Ovary (tissue), 9 donors: ENCODE measurements around the gene DNALI1. TPM values are rescaled to one million over a fixed set of nuclear protein-coding genes. Genes with fewer than 3 reads are reported as not detected.
A peak's percentile ranks its signal among the peaks of the same experiment; 100 is the strongest.
"Not testable (repeated sequence)": the region's sequence is repeated elsewhere in the genome, so short reads cannot be mapped to it uniquely, and the experiment has no call there.

Experiments used
- DNase-seq, 5 donors: peaks; one replicate each; pipeline ENCODE4 v3.0.0-alpha.2; 2019 to 2020
- H3K27ac ChIP-seq, 2 donors: fragments of 200-600 bp; one replicate each; pipeline versions ENCODE4 v1.5.1 to v1.8.0; 2019 to 2022
- H3K27me3 ChIP-seq: fragments of 200-600 bp; one replicate; pipeline ENCODE4 v1.8.0; 2022
- H3K36me3 ChIP-seq: fragments of 200-600 bp; sonication (generic); one replicate; pipeline ENCODE4 v1.5.1; 2019
- H3K4me1 ChIP-seq: one replicate; pipeline ENCODE4 v1.8.1; 2013; ENCODE audit warnings: mild to moderate bottlenecking, moderate library complexity; ENCODE audit not compliant: insufficient read depth
- H3K4me3 ChIP-seq: fragments of 200-600 bp; sonication (generic); one replicate; pipeline ENCODE4 v1.5.1; 2017
- H3K9me3 ChIP-seq, 2 donors: fragments of 200-600 bp in 1 of 2; sonication (generic) in 1 of 2; one replicate each; pipeline versions ENCODE4 v1.5.1 to v1.8.1; 2013 to 2019; ENCODE audit warnings: mild to moderate bottlenecking in 1 of 2, moderate library complexity in 1 of 2
- EP300 ChIP-seq: sonication (generic); formaldehyde crosslinking; IDR thresholded peaks from one replicate; pipeline ENCODE4 v1.6.1; 2017; ENCODE audit warnings: antibody characterized with exemption
- POLR2A ChIP-seq: fragments of 450-650 bp; IDR thresholded peaks from one replicate; pipeline ENCODE4 v1.6.1; 2017; ENCODE audit warnings: antibody characterized with exemption, mild to moderate bottlenecking, moderate library complexity
- WGBS, 3 donors: extraction: QIAGEN DNeasy Blood & Tissue Kit in 1 of 3; methylation state at CpG; one replicate each; pipeline versions ENCODE4 v1.1.5 to v1.1.7; 2013 to 2017; 5-methylcytosine and 5-hydroxymethylcytosine counted together
- intact Hi-C, 4 donors: fragments of 100-400 bp; cut with DNase I; formaldehyde crosslinking; loops; one replicate each; pipeline versions ENCODE4 v1.11.0 to v1.15.1; 2022 to 2023
- polyA plus RNA-seq, 2 donors: library from polyadenylated mRNA; stranded (reverse); fragments of 200-250 nt in 1 of 2; fragments of 350-450 nt in 1 of 2; fragmentation: Illumina TruSeq in 1 of 2; extraction: RNeasy Lipid Tissue Mini Kit (QIAGEN cat#74804) in 1 of 2; gene quantifications; one replicate each; pipeline ENCODE4 v1.2.3, GENCODE V29; 2013 to 2014
- total RNA-seq, 7 donors: library from RNA; depleted of rRNA in 2 of 7; stranded (reverse); fragments of >200 nt in 2 of 7; fragmentation: NEBNext Ultra II Directional in 3 of 7; extraction: Animal tissue kit (Norgen Biotek cat#: 25700) in 3 of 7; gene quantifications; one replicate each; pipeline versions ENCODE4 v1.1.0 to v1.2.4, GENCODE V29; 2016 to 2023
- TF ChIP-seq, protein P1 (sequence below), 3 donors: fragments of 450-650 bp in 2 of 3; fragments of 200-600 bp in 1 of 3; IDR thresholded peaks; one replicate each; pipeline versions ENCODE4 v1.5.1 to v1.8.0; 2016 to 2022; ENCODE audit warnings: antibody characterized with exemption in 3 of 3, mild to moderate bottlenecking in 1 of 3
- donor health status: DM: no; HTN: no; CAD: no; lungs with moderate emphysema.
- donor health status: DM: no; HTN: no; CAD: no.
- donor health status: Bipolar disorder and iron deficiency.
- donor health status: DM: yes; HTN: yes; CAD: no.
- donor health status: DM: no; HTN: no; CAD: no.
- donor health status: DM: yes; HTN: yes; CAD: no.

The DNALI1 gene
- total and polyA plus RNA-seq, 9 donors: 13.0 to 37.6 (median 17.8) TPM

DNA sequence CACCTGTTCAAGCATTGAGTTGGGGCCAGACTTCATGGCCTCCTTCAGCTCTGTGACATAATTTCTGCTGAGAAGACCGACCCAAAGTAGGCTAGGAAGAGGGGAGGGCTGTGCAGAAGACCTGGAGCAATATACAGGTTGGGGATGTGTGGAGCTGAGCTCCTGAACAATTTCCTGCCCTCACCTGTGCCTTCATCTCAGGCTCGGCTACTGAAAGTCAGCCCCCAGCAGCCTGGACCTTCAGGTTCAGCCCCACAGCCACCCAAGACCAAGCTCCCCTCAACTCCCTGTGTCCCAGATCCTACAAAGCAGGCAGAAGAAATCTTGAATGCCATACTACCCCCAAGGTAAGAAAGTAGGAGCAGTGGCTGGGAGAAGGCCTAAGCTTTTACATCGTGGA, 662 bp downstream of the DNALI1 start:
- H3K27ac ChIP-seq: peak overlapping the region in 1 of 2 donors; percentile 53
- no peaks in the 10 kb centered on the region for H3K9me3 ChIP-seq
- intact Hi-C loops: no loop called here
- no peak for TF ChIP-seq POLR2A
- TF ChIP-seq EP300: no peak
- TF ChIP-seq, protein P1, sequence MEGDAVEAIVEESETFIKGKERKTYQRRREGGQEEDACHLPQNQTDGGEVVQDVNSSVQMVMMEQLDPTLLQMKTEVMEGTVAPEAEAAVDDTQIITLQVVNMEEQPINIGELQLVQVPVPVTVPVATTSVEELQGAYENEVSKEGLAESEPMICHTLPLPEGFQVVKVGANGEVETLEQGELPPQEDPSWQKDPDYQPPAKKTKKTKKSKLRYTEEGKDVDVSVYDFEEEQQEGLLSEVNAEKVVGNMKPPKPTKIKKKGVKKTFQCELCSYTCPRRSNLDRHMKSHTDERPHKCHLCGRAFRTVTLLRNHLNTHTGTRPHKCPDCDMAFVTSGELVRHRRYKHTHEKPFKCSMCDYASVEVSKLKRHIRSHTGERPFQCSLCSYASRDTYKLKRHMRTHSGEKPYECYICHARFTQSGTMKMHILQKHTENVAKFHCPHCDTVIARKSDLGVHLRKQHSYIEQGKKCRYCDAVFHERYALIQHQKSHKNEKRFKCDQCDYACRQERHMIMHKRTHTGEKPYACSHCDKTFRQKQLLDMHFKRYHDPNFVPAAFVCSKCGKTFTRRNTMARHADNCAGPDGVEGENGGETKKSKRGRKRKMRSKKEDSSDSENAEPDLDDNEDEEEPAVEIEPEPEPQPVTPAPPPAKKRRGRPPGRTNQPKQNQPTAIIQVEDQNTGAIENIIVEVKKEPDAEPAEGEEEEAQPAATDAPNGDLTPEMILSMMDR (IDR thresholded peaks at IDR 0.05): no peak
- peak overlapping the region; percentile 36 for H3K4me3 ChIP-seq
- H3K36me3 ChIP-seq: no peaks in the 10 kb centered on the region
- no peaks in the 10 kb centered on the region for H3K27me3 ChIP-seq
- WGBS, 3 donors: 70 to 80% (median 74%) methylated on average over 3 of the region's 3 CpGs
- H3K4me1 ChIP-seq: peaks cover 9% of the 10 kb centered on the region
- no peak for DNase-seq

DNA sequence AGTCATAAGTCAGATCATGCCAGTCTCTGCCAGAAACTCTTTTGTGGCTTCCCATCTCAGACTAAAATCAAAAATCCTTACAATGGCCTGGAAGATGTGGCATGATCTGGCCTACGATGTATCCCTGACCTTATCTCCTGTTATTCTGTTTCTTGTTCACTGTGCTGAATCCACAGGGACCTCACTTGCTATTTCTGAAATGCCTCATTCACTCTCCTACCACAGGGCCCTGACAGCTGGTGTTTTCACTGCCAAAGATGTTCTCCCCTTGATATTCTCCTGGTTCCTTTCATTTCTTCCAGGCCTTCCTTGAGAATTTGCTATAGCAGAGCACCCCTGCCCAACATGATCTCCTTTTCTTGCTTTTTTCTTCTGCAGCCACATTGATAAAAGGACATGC, 1.7 kb downstream of the DNALI1 start:
- intact Hi-C loops: no loop called here
- peaks cover 5% of the 10 kb centered on the region for H3K4me1 ChIP-seq
- no peaks in the 10 kb centered on the region for H3K36me3 ChIP-seq
- no peaks in the 10 kb centered on the region for H3K27me3 ChIP-seq
- no peak for DNase-seq
- 75 to 88% (median 78%) methylated on average over 1 of the region's 1 CpG for WGBS, 3 donors
- H3K27ac ChIP-seq: no peak overlapping the region
- no peak for TF ChIP-seq EP300
- TF ChIP-seq, protein P1 (IDR thresholded peaks at IDR 0.05): no peak
- no peak for TF ChIP-seq POLR2A
- H3K4me3 ChIP-seq: no peak overlapping the region
- no peaks in the 10 kb centered on the region for H3K9me3 ChIP-seq

DNA sequence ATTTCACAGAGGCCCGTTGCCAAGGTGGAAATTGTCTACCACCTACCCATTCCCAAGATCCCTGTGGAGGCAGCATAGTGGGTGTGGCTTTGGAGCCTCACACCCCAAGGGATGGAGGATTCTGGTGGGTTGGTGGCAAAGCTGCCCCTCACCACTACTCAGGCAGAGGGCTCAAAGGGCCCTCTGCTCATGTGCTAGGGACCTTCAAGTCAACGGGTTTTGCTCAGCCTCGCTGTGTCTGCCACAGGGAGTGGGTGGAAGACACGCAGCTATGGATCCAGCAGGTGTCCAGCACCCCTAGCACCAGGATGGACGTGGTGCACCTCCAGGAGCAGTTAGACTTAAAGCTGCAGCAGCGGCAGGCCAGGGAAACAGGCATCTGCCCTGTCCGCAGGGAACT, 2.3 kb downstream of the DNALI1 start:
- intact Hi-C loops: no loop called here

DNA sequence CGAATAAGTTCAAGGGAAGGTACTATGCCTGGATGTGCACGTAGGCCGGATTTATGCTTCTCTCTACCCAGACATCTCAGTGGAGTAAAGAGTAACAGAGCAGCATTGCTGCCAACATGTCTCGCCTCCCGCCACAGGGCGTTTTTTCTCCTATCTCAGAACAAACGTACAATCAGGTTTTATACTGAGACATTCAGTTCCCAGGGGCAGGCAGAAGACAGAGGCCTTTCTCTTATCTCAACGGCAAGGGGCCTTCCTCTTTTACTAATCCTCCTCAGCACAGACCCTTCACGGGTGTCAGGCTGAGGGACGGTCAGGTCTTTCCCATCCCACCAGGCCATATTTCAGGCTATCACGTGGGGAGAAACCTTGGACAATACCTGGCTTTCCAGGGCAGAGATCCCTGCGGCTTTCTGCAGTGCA, 3.2 kb downstream of the DNALI1 start:
- H3K4me1 ChIP-seq, H3K27me3 ChIP-seq, H3K9me3 ChIP-seq, intact Hi-C loops, H3K27ac ChIP-seq, H3K4me3 ChIP-seq, H3K36me3 ChIP-seq, DNase-seq: not testable (repeated sequence)
- 19 to 48% (median 22%) methylated on average over 12 of the region's 12 CpGs for WGBS, 3 donors

More for the DNA sequence above, 2.3 kb downstream of the DNALI1 start:
- no peak overlapping the region for H3K4me3 ChIP-seq
- no peak overlapping the region for H3K27ac ChIP-seq
- H3K36me3 ChIP-seq: no peaks in the 10 kb centered on the region
- no peaks in the 10 kb centered on the region for H3K9me3 ChIP-seq
- H3K27me3 ChIP-seq: no peaks in the 10 kb centered on the region
- no peak for DNase-seq
- WGBS, 3 donors: 87 to 96% (median 91%) methylated on average over 7 of the region's 7 CpGs
- TF ChIP-seq EP300: no peak
- TF ChIP-seq, protein P1 (IDR thresholded peaks at IDR 0.05): no peak
- no peak for TF ChIP-seq POLR2A
- peaks cover 5% of the 10 kb centered on the region for H3K4me1 ChIP-seq

DNA sequence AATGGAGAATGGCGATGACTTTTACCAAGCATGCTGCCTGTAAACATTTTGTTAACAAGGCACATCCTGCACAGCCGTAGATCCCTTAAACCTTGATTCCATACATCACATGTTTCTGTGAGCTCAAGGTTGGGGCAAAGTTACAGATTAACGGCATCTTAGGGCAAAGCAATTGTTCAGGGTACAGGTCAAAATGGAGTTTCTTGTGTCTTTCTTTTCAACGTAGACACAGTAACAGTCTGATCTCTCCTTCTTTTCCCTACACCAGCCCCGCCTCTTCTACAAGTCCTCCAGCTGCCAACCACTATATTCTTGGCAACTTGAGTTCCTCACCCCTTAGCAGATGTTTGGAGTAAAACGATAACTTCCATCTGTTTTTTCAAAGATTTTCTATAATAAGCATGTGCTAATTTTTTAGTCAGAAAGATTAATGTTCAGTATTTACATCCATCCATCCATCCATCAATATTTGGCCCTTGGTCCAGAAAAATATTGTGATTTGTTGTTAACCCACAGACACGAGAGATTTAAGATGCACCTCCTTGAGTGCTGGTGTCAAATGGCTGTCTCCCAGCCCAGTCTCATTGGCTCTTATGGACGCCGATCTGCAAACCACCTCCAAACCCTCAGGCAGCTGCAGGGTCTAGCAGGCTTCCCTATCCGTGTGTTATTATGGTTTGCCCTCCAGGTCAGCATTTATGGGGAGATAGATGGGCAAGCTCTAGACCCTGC, 3.8 kb downstream of the DNALI1 start:
- WGBS, 3 donors: 30 to 54% (median 34%) methylated on average over 10 of the region's 10 CpGs
- H3K27me3 ChIP-seq: no peaks in the 10 kb centered on the region
- intact Hi-C loops: no loop called here
- no peak for DNase-seq
- no peaks in the 10 kb centered on the region for H3K9me3 ChIP-seq
- H3K36me3 ChIP-seq: no peaks in the 10 kb centered on the region
- peaks cover 5% of the 10 kb centered on the region for H3K4me1 ChIP-seq
- H3K27ac ChIP-seq: no peak overlapping the region
- TF ChIP-seq EP300 (no peak), POLR2A (no peak)
- TF ChIP-seq, protein P1 (IDR thresholded peaks at IDR 0.05): no peak
- H3K4me3 ChIP-seq: no peak overlapping the region
